CD4-positive, alpha-beta T cell treated with Interleukin-10 for 1 hour (primary cell): ENCODE data around the gene RMND5A.
A peak's percentile ranks its signal among the peaks of the same experiment; 100 is the strongest.
"Not testable (repeated sequence)": the region's sequence is repeated elsewhere in the genome, so short reads cannot be mapped to it uniquely, and the experiment has no call there.

Source experiments
- DNase-seq: peaks from one replicate; pipeline ENCODE4 v3.0.0-alpha.2; 2020

Gene RMND5A

GRCh38 chr2:86719637-86720539 is at the start of gene RMND5A:
TSS of gene RMND5A (plus strand) at chr2:86720291. CDS start at chr2:86720668, 377 bp downstream.
- peak; percentile 95 for DNase-seq

- no peak for DNase-seq
Observed at GRCh38 chr2:86671337-86671981, 48.6 kb upstream of the RMND5A start.

- no peak for DNase-seq
Observed at GRCh38 chr2:86672027-86672545, 48.0 kb upstream of the RMND5A start.

GRCh38 chr2:86673011-86673410 is 47.1 kb upstream of the RMND5A start:
- no peak for DNase-seq

GRCh38 chr2:86673986-86674670 is 46.0 kb upstream of the RMND5A start:
- DNase-seq, result no peak

GRCh38 chr2:86675104-86675503 is 45.0 kb upstream of the RMND5A start:
- no peak for DNase-seq

- peak; percentile 27 for DNase-seq
Observed at GRCh38 chr2:86675511-86676015, 44.5 kb upstream of the RMND5A start.

GRCh38 chr2:86677816-86678215 is 42.3 kb upstream of the RMND5A start:
- no peak for DNase-seq

- DNase-seq, result no peak
Observed at GRCh38 chr2:86679036-86679435, 41.1 kb upstream of the RMND5A start.

- no peak for DNase-seq
Observed at GRCh38 chr2:86685351-86685750, 34.7 kb upstream of the RMND5A start.

GRCh38 chr2:86686460-86686859 is 33.6 kb upstream of the RMND5A start:
- DNase-seq, result no peak

- no peak for DNase-seq
Observed at GRCh38 chr2:86686905-86687304, 33.2 kb upstream of the RMND5A start.

- DNase-seq, result no peak
Observed at GRCh38 chr2:86695053-86695691, 24.9 kb upstream of the RMND5A start.

GRCh38 chr2:86697551-86698104 is 22.5 kb upstream of the RMND5A start:
- DNase-seq, result no peak

- DNase-seq, result no peak
Observed at GRCh38 chr2:86700690-86701089, 19.4 kb upstream of the RMND5A start.

GRCh38 chr2:86703704-86704361 is 16.3 kb upstream of the RMND5A start:
- no peak for DNase-seq

GRCh38 chr2:86704459-86704971 is 15.6 kb upstream of the RMND5A start:
- DNase-seq, result no peak

GRCh38 chr2:86706220-86706619 is 13.9 kb upstream of the RMND5A start:
- no peak for DNase-seq

GRCh38 chr2:86706935-86707334 is 13.2 kb upstream of the RMND5A start:
- DNase-seq, result no peak

- not testable (repeated sequence) for DNase-seq
Observed at GRCh38 chr2:86708126-86708525, 12.0 kb upstream of the RMND5A start.

GRCh38 chr2:86714579-86715173 is 5.4 kb upstream of the RMND5A start:
- DNase-seq, result not testable (repeated sequence)
